Measurements from ENCODE around the gene CTNNBL1. TPM values are rescaled to one million over a fixed set of nuclear protein-coding genes. Genes with fewer than 3 reads are reported as not detected.
"Not testable (repeated sequence)": the region's sequence is repeated elsewhere in the genome, so short reads cannot be mapped to it uniquely, and the experiment has no call there.

The CTNNBL1 gene
- total and polyA plus RNA-seq, 9 donors, result 21.9 to 38.4 (median 32.9) TPM

- 73% methylated on average over 5 of the region's 5 CpGs for WGBS (ENCODE audit: insufficient coverage)
- no peak for DNase-seq
- Histone ChIP-seq H3K36me3 (ENCODE audit: control insufficient read depth, insufficient read depth, low read length) (no peaks in the 10 kb centered on the region), H3K27ac (ENCODE audit: low read length) (no peak overlapping the region), H3K27me3 (ENCODE audit: control insufficient read depth, insufficient read depth, low read length) (peaks cover 2% of the 10 kb centered on the region), H3K9me3 (replicated peaks; ENCODE audit: control insufficient read depth, low read depth, low read length) (no peaks in the 10 kb centered on the region), H3K4me3 (ENCODE audit: low read length) (no peak overlapping the region), H3K4me1 (ENCODE audit: control insufficient read depth, insufficient read depth, low read length) (peaks cover 11% of the 10 kb centered on the region)
These were observed 3.0 kb upstream of the CTNNBL1 start for GRCh38 chr20:37690626-37691369.

- Histone ChIP-seq H3K36me3 (ENCODE audit: control insufficient read depth, insufficient read depth, low read length) (peaks cover 3% of the 10 kb centered on the region), H3K4me3 (ENCODE audit: low read length) (no peak overlapping the region), H3K27ac (ENCODE audit: low read length) (no peak overlapping the region), H3K27me3 (ENCODE audit: control insufficient read depth, insufficient read depth, low read length) (peaks cover 2% of the 10 kb centered on the region), H3K4me1 (ENCODE audit: control insufficient read depth, insufficient read depth, low read length) (peaks cover 11% of the 10 kb centered on the region), H3K9me3 (replicated peaks; ENCODE audit: control insufficient read depth, low read depth, low read length) (no peaks in the 10 kb centered on the region)
- 77% methylated on average over 5 of the region's 8 CpGs for WGBS (ENCODE audit: insufficient coverage)
- DNase-seq, result no peak
These were observed 1.2 kb upstream of the CTNNBL1 start for GRCh38 chr20:37692459-37693166.

GRCh38 chr20:37693242-37693634 is 592 bp upstream of the CTNNBL1 start:
- WGBS (ENCODE audit: insufficient coverage), result 80% methylated on average over 2 of the region's 2 CpGs
- peak overlapping the region; percentile 92 for H3K4me3 ChIP-seq (ENCODE audit: low read length)
- peaks cover 3% of the 10 kb centered on the region for H3K36me3 ChIP-seq (ENCODE audit: control insufficient read depth, insufficient read depth, low read length)
- H3K27me3 ChIP-seq (ENCODE audit: control insufficient read depth, insufficient read depth, low read length), result peaks cover 2% of the 10 kb centered on the region
- no peaks in the 10 kb centered on the region for H3K9me3 ChIP-seq (replicated peaks; ENCODE audit: control insufficient read depth, low read depth, low read length)
- DNase-seq, result peak; percentile 13
- peaks cover 11% of the 10 kb centered on the region for H3K4me1 ChIP-seq (ENCODE audit: control insufficient read depth, insufficient read depth, low read length)
- no peak overlapping the region for H3K27ac ChIP-seq (ENCODE audit: low read length)

GRCh38 chr20:37695684-37696342 is 2.0 kb downstream of the CTNNBL1 start:
- WGBS (ENCODE audit: insufficient coverage), result no CpG with 5 or more reads among the region's 3 CpGs
- Histone ChIP-seq H3K9me3 (replicated peaks; ENCODE audit: control insufficient read depth, low read depth, low read length) (no peaks in the 10 kb centered on the region), H3K36me3 (ENCODE audit: control insufficient read depth, insufficient read depth, low read length) (peaks cover 3% of the 10 kb centered on the region), H3K27ac (ENCODE audit: low read length) (no peak overlapping the region), H3K27me3 (ENCODE audit: control insufficient read depth, insufficient read depth, low read length) (no peaks in the 10 kb centered on the region), H3K4me3 (ENCODE audit: low read length) (no peak overlapping the region), H3K4me1 (ENCODE audit: control insufficient read depth, insufficient read depth, low read length) (peaks cover 11% of the 10 kb centered on the region)
- DNase-seq, result no peak

- Histone ChIP-seq H3K27ac (ENCODE audit: low read length) (no peak overlapping the region), H3K4me3 (ENCODE audit: low read length) (no peak overlapping the region), H3K36me3 (ENCODE audit: control insufficient read depth, insufficient read depth, low read length) (peaks cover 3% of the 10 kb centered on the region), H3K9me3 (replicated peaks; ENCODE audit: control insufficient read depth, low read depth, low read length) (no peaks in the 10 kb centered on the region), H3K4me1 (ENCODE audit: control insufficient read depth, insufficient read depth, low read length) (peaks cover 11% of the 10 kb centered on the region), H3K27me3 (ENCODE audit: control insufficient read depth, insufficient read depth, low read length) (no peaks in the 10 kb centered on the region)
- WGBS (ENCODE audit: insufficient coverage), result 90% methylated on average over 3 of the region's 4 CpGs
- DNase-seq, result peak; percentile 48
These were observed 3.5 kb downstream of the CTNNBL1 start for GRCh38 chr20:37697314-37697713.

- DNase-seq, result no peak
- WGBS (ENCODE audit: insufficient coverage), result no CpG with 5 or more reads among the region's 2 CpGs
- H3K9me3 ChIP-seq (replicated peaks; ENCODE audit: control insufficient read depth, low read depth, low read length), result no peaks in the 10 kb centered on the region
- H3K4me1 ChIP-seq (ENCODE audit: control insufficient read depth, insufficient read depth, low read length), result peaks cover 11% of the 10 kb centered on the region
- no peak overlapping the region for H3K27ac ChIP-seq (ENCODE audit: low read length)
- no peaks in the 10 kb centered on the region for H3K27me3 ChIP-seq (ENCODE audit: control insufficient read depth, insufficient read depth, low read length)
- H3K4me3 ChIP-seq (ENCODE audit: low read length), result no peak overlapping the region
- H3K36me3 ChIP-seq (ENCODE audit: control insufficient read depth, insufficient read depth, low read length), result peaks cover 3% of the 10 kb centered on the region
These were observed 5.4 kb downstream of the CTNNBL1 start for GRCh38 chr20:37699202-37699601.

- peaks cover 3% of the 10 kb centered on the region for H3K36me3 ChIP-seq (ENCODE audit: control insufficient read depth, insufficient read depth, low read length)
- no peaks in the 10 kb centered on the region for H3K9me3 ChIP-seq (replicated peaks; ENCODE audit: control insufficient read depth, low read depth, low read length)
- no CpG with 5 or more reads among the region's 4 CpGs for WGBS (ENCODE audit: insufficient coverage)
- peak; percentile 39 for DNase-seq
- no peak overlapping the region for H3K27ac ChIP-seq (ENCODE audit: low read length)
- H3K27me3 ChIP-seq (ENCODE audit: control insufficient read depth, insufficient read depth, low read length), result no peaks in the 10 kb centered on the region
- peaks cover 1% of the 10 kb centered on the region for H3K4me1 ChIP-seq (ENCODE audit: control insufficient read depth, insufficient read depth, low read length)
- no peak overlapping the region for H3K4me3 ChIP-seq (ENCODE audit: low read length)
These were observed 6.5 kb downstream of the CTNNBL1 start for GRCh38 chr20:37700301-37700700.

- H3K27me3 ChIP-seq (ENCODE audit: control insufficient read depth, insufficient read depth, low read length); H3K27ac ChIP-seq (ENCODE audit: low read length); H3K36me3 ChIP-seq (ENCODE audit: control insufficient read depth, insufficient read depth, low read length); DNase-seq; H3K4me1 ChIP-seq (ENCODE audit: control insufficient read depth, insufficient read depth, low read length); H3K9me3 ChIP-seq (replicated peaks; ENCODE audit: control insufficient read depth, low read depth, low read length); H3K4me3 ChIP-seq (ENCODE audit: low read length): not testable (repeated sequence)
- WGBS (ENCODE audit: insufficient coverage), result 80% methylated on average over 2 of the region's 17 CpGs
These were observed 7.8 kb downstream of the CTNNBL1 start for GRCh38 chr20:37701676-37702075.

- Histone ChIP-seq H3K36me3 (ENCODE audit: control insufficient read depth, insufficient read depth, low read length) (no peaks in the 10 kb centered on the region), H3K27me3 (ENCODE audit: control insufficient read depth, insufficient read depth, low read length) (no peaks in the 10 kb centered on the region), H3K27ac (ENCODE audit: low read length) (no peak overlapping the region), H3K4me1 (ENCODE audit: control insufficient read depth, insufficient read depth, low read length) (no peaks in the 10 kb centered on the region), H3K4me3 (ENCODE audit: low read length) (no peak overlapping the region), H3K9me3 (replicated peaks; ENCODE audit: control insufficient read depth, low read depth, low read length) (peaks cover 3% of the 10 kb centered on the region)
- no peak for DNase-seq
- WGBS (ENCODE audit: insufficient coverage), result 100% methylated on average over 1 of the region's 1 CpG
These were observed 8.7 kb downstream of the CTNNBL1 start for GRCh38 chr20:37702403-37703034.
